Trophoblast cell (in vitro differentiated cells and primary cell): ENCODE results near the gene ETV2.

Experiments used
- DNase-seq, 2 donors: peaks; one replicate each; pipeline ENCODE4 v3.0.0-alpha.2; 2016
- H2AFZ ChIP-seq: 2 replicates; pipeline ENCODE4 v1.6.1; 2013; ENCODE audit warnings: low read length, moderate library complexity, mild to moderate bottlenecking; ENCODE audit not compliant: insufficient read depth, poor library complexity
- H2AK5ac ChIP-seq: 2 replicates; pipeline ENCODE4 v1.6.1; 2013; ENCODE audit warnings: mild to moderate bottlenecking, low read length
- H2BK120ac ChIP-seq: 2 replicates; pipeline ENCODE4 v1.6.1; 2013; ENCODE audit warnings: low read length, mild to moderate bottlenecking, moderate library complexity; ENCODE audit not compliant: insufficient read depth, poor library complexity
- H2BK12ac ChIP-seq: 2 replicates; pipeline ENCODE4 v1.6.1; 2013; ENCODE audit warnings: mild to moderate bottlenecking, low read length, moderate library complexity
- H2BK5ac ChIP-seq: 2 replicates; pipeline ENCODE4 v1.6.1; 2013; ENCODE audit warnings: low read length, low read depth, moderate library complexity, mild to moderate bottlenecking; ENCODE audit not compliant: poor library complexity
- H3K14ac ChIP-seq: 2 replicates; pipeline ENCODE4 v1.6.1; 2013; ENCODE audit warnings: mild to moderate bottlenecking, low read length
- H3K18ac ChIP-seq: 2 replicates; pipeline ENCODE4 v1.6.1; 2013; ENCODE audit warnings: mild to moderate bottlenecking, low read length
- H3K23ac ChIP-seq: 2 replicates; pipeline ENCODE4 v1.6.1; 2013; ENCODE audit warnings: low read length
- H3K27ac ChIP-seq: 2 replicates; pipeline ENCODE4 v1.5.1; 2013; ENCODE audit warnings: low read depth, mild to moderate bottlenecking, inconsistent platforms, low read length, moderate library complexity
- H3K27me3 ChIP-seq: 2 replicates; pipeline ENCODE4 v1.6.1; 2013; ENCODE audit warnings: inconsistent platforms, mild to moderate bottlenecking, low read length, moderate library complexity; ENCODE audit not compliant: insufficient read depth
- H3K36me3 ChIP-seq, 2 experiments: 1 replicate in 1 of 2; 2 replicates in 1 of 2; pipeline ENCODE4 v1.6.1; 2013; ENCODE audit warnings: low read length in 2 of 2, mild to moderate bottlenecking in 2 of 2, moderate library complexity in 1 of 2; ENCODE audit not compliant: insufficient read depth in 2 of 2, control insufficient read depth in 1 of 2
- H3K4ac ChIP-seq: 2 replicates; pipeline ENCODE4 v1.6.1; 2013; ENCODE audit warnings: low read depth, mild to moderate bottlenecking, low read length, moderate library complexity
- H3K4me1 ChIP-seq, 2 experiments: 1 replicate in 1 of 2; 2 replicates in 1 of 2; pipeline ENCODE4 v1.6.1; 2013; ENCODE audit warnings: low read length in 2 of 2, mild to moderate bottlenecking in 2 of 2, moderate library complexity in 1 of 2; ENCODE audit not compliant: insufficient read depth in 2 of 2, control insufficient read depth in 1 of 2
- H3K4me2 ChIP-seq: 2 replicates; pipeline ENCODE4 v1.6.1; 2013; ENCODE audit warnings: inconsistent platforms, mild to moderate bottlenecking, low read length, moderate library complexity
- H3K4me3 ChIP-seq: 2 replicates; pipeline ENCODE4 v1.5.1; 2013; ENCODE audit warnings: mild to moderate bottlenecking, low read depth, low read length, inconsistent platforms
- H3K79me1 ChIP-seq: one replicate; pipeline ENCODE4 v1.6.1; 2013; ENCODE audit warnings: low read length
- H3K79me2 ChIP-seq: 2 replicates; pipeline ENCODE4 v1.6.1; 2013; ENCODE audit warnings: low read length, mild to moderate bottlenecking; ENCODE audit not compliant: control insufficient read depth, insufficient read depth, poor library complexity
- H3K9ac ChIP-seq: 2 replicates; pipeline ENCODE4 v1.6.1; 2013; ENCODE audit warnings: mild to moderate bottlenecking, low read length
- H3K9me3 ChIP-seq: 2 replicates; pipeline ENCODE4 v1.6.1; 2013; ENCODE audit warnings: low read depth, mild to moderate bottlenecking, control low read depth, inconsistent platforms, low read length; ENCODE audit not compliant: insufficient read depth
- H4K12ac ChIP-seq: 2 replicates; pipeline ENCODE4 v1.6.1; 2013; ENCODE audit warnings: low read depth, mild to moderate bottlenecking, low read length, moderate library complexity
- H4K8ac ChIP-seq: 2 replicates; pipeline ENCODE4 v1.6.1; 2013; ENCODE audit warnings: low read depth, mild to moderate bottlenecking, low read length, moderate library complexity
- H4K91ac ChIP-seq: one replicate; pipeline ENCODE4 v1.6.1; 2013; ENCODE audit warnings: low read depth, mild to moderate bottlenecking, low read length, moderate library complexity
- WGBS: extraction: QIAGEN DNeasy Blood & Tissue Kit; methylation state at CpG from one replicate; pipeline ENCODE4 v1.1.7; 2013; ENCODE audit warnings: missing lambda C conversion rate; ENCODE audit not compliant: insufficient read length, insufficient coverage; ENCODE audit errors: extremely low coverage; 5-methylcytosine and 5-hydroxymethylcytosine counted together

Gene ETV2

DNA sequence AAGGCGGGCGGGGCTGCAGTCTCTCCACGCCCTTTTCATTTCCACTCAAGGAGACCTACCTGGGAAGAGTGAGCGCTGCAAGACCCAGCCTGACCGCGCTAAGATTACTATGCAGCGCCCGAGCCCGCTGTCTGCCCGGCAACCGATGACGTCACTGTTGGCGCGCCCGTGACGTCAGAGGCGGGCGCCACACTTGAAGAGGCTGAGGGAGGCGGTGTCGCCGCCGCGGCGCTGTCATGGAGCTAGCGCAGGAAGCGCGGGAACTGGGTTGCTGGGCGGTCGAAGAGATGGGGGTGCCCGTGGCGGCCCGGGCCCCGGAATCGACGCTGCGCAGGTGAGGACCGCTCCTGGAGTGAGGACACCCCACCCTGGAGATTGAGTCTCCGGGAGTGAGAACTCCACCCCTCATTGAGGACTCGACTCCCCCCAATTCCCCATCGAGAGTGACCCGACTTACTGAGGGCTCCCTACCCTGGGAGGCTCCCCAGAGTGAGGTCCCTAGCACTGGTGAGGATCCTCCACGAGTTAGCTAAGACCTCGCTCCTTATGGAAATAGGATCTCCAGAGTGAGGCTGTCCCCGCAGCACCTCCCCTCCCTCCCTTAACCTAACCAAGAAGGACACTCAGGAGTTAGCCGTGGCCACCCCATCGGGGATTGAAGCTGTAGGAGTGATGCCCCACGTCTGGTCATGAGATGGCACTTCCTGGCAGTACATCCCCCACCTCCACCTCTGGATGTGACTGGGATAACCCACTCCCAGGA is 28.8 kb upstream of the ETV2 start, which contains the start of gene HAUS5:
Gene HAUS5, plus strand, starts transcription at position 177 of the 763 bp plus-strand sequence. Its CDS starts 60 bp downstream, at position 237.
- Histone ChIP-seq H3K14ac (peak within 1 kb of the TSS; percentile 62), H3K4me2 (peak within 1 kb of the TSS; percentile 83), H4K91ac (peak within 1 kb of the TSS; percentile 55), H3K79me2 (peaks cover 4% of the 10 kb centered on the region), H3K4me1 (peaks cover 2 to 7% of the 10 kb centered on the region in 2 experiments), H3K4me3 (peak within 1 kb of the TSS; percentile 86), H2AK5ac (no peak within 1 kb of the TSS), H3K27me3 (no peaks in the 10 kb centered on the region), H3K18ac (peak within 1 kb of the TSS; percentile 62), H3K79me1 (peaks cover 4% of the 10 kb centered on the region), H4K8ac (peak within 1 kb of the TSS; percentile 59), H3K36me3 (peaks cover 14 to 20% of the 10 kb centered on the region in 2 experiments), H3K9ac (peak within 1 kb of the TSS; percentile 67), H2BK120ac (no peak within 1 kb of the TSS), H3K9me3 (peaks cover 11% of the 10 kb centered on the region), H2BK5ac (peak within 1 kb of the TSS; percentile 10), H3K4ac (peak within 1 kb of the TSS; percentile 0), H3K27ac (no peak within 1 kb of the TSS), H4K12ac (peak within 1 kb of the TSS; percentile 41), H3K23ac (no peak within 1 kb of the TSS), H2BK12ac (no peak within 1 kb of the TSS), H2AFZ (peak within 1 kb of the TSS; percentile 47)
- WGBS = no CpG with 5 or more reads among the region's 47 CpGs
- DNase-seq = peak; percentile 95 to 99

DNA sequence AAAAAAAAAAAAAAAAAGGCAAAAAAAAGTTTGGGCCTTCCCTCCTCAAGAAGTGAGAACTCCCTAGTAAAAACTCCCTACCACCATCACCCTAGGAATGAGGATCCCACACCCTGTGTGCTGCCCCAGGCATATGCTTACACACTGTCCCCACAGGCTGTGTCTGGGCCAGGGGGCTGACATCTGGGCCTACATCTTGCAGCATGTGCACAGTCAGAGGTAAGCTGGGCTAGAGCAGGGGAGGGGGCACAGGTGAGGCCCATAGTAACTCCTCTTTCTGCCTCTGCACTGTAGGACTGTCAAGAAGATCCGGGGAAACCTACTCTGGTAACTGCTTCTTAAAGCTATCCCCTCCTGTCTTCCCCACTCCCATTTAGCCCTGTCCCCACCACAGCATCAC is 28.0 kb upstream of the ETV2 start:
- no peak overlapping the region for H4K12ac ChIP-seq

DNA sequence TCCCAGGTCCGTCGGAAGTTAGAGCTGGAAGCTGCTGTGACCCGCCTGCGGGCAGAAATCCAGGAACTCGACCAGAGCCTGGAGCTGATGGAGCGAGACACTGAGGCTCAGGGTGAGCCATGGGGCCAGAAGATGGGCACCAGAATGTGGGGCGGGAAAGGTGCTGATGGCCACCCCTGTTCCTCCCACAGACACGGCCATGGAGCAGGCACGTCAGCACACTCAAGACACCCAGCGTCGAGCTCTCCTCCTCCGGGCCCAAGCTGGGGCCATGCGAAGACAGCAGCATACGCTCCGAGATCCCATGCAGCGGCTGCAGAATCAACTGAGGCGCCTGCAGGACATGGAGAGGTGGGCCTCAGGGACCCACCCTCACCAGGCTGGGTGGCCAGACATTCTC is 26.5 kb upstream of the ETV2 start:
- peaks cover 4% of the 10 kb centered on the region for H3K79me2 ChIP-seq
- no peak overlapping the region for H3K23ac ChIP-seq
- H2AK5ac ChIP-seq = no peak overlapping the region
- no peak overlapping the region for H4K12ac ChIP-seq
- no peak overlapping the region for H2BK120ac ChIP-seq
- H2BK5ac ChIP-seq = no peak overlapping the region
- H3K18ac ChIP-seq = no peak overlapping the region
- H3K4me1 ChIP-seq = peaks cover 2 to 7% of the 10 kb centered on the region in 2 experiments
- no peak for DNase-seq
- no peak overlapping the region for H3K27ac ChIP-seq
- no peak overlapping the region for H4K8ac ChIP-seq
- H3K9ac ChIP-seq = no peak overlapping the region
- H3K27me3 ChIP-seq = no peaks in the 10 kb centered on the region
- H3K9me3 ChIP-seq = peaks cover 5% of the 10 kb centered on the region
- H2BK12ac ChIP-seq = no peak overlapping the region
- H3K4me3 ChIP-seq = no peak overlapping the region
- no peak overlapping the region for H3K4ac ChIP-seq
- H3K36me3 ChIP-seq = peaks cover 25 to 36% of the 10 kb centered on the region in 2 experiments
- no peak overlapping the region for H3K14ac ChIP-seq
- peaks cover 4% of the 10 kb centered on the region for H3K79me1 ChIP-seq
- WGBS = no CpG with 5 or more reads among the region's 17 CpGs
- H2AFZ ChIP-seq = no peak overlapping the region
- H3K4me2 ChIP-seq = no peak overlapping the region
- no peak overlapping the region for H4K91ac ChIP-seq

More for the DNA sequence above, 28.0 kb upstream of the ETV2 start:
- Histone ChIP-seq H3K79me2 (peaks cover 4% of the 10 kb centered on the region), H3K36me3 (peaks cover 21 to 26% of the 10 kb centered on the region in 2 experiments), H2AFZ (no peak overlapping the region), H3K4me3 (no peak overlapping the region), H2BK5ac (no peak overlapping the region), H2AK5ac (no peak overlapping the region), H3K23ac (no peak overlapping the region), H3K4me2 (no peak overlapping the region), H4K8ac (peak overlapping the region; percentile 4), H3K4ac (no peak overlapping the region), H2BK120ac (no peak overlapping the region), H3K14ac (no peak overlapping the region), H3K9me3 (peaks cover 8% of the 10 kb centered on the region), H3K18ac (no peak overlapping the region), H3K79me1 (peaks cover 4% of the 10 kb centered on the region), H3K27me3 (no peaks in the 10 kb centered on the region), H2BK12ac (no peak overlapping the region), H3K27ac (no peak overlapping the region), H3K4me1 (peaks cover 2 to 7% of the 10 kb centered on the region in 2 experiments), H3K9ac (no peak overlapping the region), H4K91ac (no peak overlapping the region)
- no peak for DNase-seq
- WGBS = no CpG with 5 or more reads among the region's 1 CpG

DNA sequence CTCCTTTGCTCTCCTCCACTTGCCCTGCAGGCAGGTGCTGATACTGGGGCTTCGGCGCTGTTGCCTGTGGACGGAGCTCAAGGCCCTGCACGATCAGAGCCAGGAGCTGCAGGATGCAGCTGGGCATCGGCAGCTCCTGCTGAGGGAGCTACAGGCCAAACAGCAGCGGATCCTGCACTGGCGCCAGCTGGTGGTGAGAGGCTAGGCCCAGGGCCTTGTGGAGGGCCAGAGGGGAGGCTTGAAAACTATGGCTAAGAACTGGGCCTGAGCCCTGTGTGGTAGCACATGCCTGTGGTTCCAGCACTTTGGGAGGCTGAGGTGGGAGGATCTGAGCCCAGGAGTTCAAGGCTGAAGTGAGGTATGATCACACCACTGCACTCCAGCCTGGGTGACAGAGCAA is 22.7 kb upstream of the ETV2 start:
- Histone ChIP-seq H3K4me1 (no peaks in the 10 kb centered on the region), H3K9me3 (peaks cover 2% of the 10 kb centered on the region), H2BK120ac (no peak overlapping the region), H2BK5ac (no peak overlapping the region), H3K79me1 (no peaks in the 10 kb centered on the region), H4K8ac (no peak overlapping the region), H3K27ac (no peak overlapping the region), H3K14ac (no peak overlapping the region), H3K18ac (no peak overlapping the region), H3K79me2 (no peaks in the 10 kb centered on the region), H2AK5ac (no peak overlapping the region), H3K27me3 (no peaks in the 10 kb centered on the region), H3K4me3 (no peak overlapping the region), H3K4me2 (no peak overlapping the region), H2AFZ (no peak overlapping the region), H3K23ac (no peak overlapping the region), H3K36me3 (peaks cover 40 to 53% of the 10 kb centered on the region in 2 experiments), H4K12ac (no peak overlapping the region), H4K91ac (no peak overlapping the region), H2BK12ac (no peak overlapping the region), H3K9ac (no peak overlapping the region), H3K4ac (no peak overlapping the region)
- WGBS = no CpG with 5 or more reads among the region's 7 CpGs
- DNase-seq = no peak
